Stimulated activated CD8-positive, alpha-beta memory T cell treated with anti-CD3 and anti-CD28 coated beads, Interleukin-7, amount 100 ng/mL, for 1 hour (primary cell): ENCODE results near the gene ESCO1.

Source experiments
- DNase-seq, 2 donors: peaks; one replicate each; pipeline ENCODE4 v3.0.0-alpha.2; 2020; ENCODE audit warnings: low read depth in 2 of 2

ESCO1 gene

GRCh38 chr18:21489119-21489750 lies 111.3 kb downstream of the ESCO1 start:
- no peak for DNase-seq

GRCh38 chr18:21486905-21487437 lies 113.5 kb downstream of the ESCO1 start:
- no peak for DNase-seq

- no peak for DNase-seq
These were observed 115.5 kb downstream of the ESCO1 start for GRCh38 chr18:21484851-21485636.

- no peak for DNase-seq
These were observed 117.5 kb downstream of the ESCO1 start for GRCh38 chr18:21483051-21483450.

GRCh38 chr18:21481739-21482138 lies 118.8 kb downstream of the ESCO1 start:
- DNase-seq, result no peak

GRCh38 chr18:21479721-21480120 lies 120.8 kb downstream of the ESCO1 start:
- DNase-seq, result no peak
